Activated CD4-positive, CD25-positive, alpha-beta regulatory T cell treated with anti-CD3 and anti-CD28 coated beads, Interleukin-2, amount 50 U/mL, for 24 hours (primary cell): Measurements from ENCODE around the gene VAC14.

Source experiments
- ATAC-seq, 2 donors: fragments of 150-1000 bp; cut with Tn5 transposase; one replicate each; pipeline ENCODE4 v1.10.0; 2021; ENCODE audit warnings: mild to moderate bottlenecking in 1 of 2, moderate library complexity in 1 of 2

The VAC14 gene

DNA sequence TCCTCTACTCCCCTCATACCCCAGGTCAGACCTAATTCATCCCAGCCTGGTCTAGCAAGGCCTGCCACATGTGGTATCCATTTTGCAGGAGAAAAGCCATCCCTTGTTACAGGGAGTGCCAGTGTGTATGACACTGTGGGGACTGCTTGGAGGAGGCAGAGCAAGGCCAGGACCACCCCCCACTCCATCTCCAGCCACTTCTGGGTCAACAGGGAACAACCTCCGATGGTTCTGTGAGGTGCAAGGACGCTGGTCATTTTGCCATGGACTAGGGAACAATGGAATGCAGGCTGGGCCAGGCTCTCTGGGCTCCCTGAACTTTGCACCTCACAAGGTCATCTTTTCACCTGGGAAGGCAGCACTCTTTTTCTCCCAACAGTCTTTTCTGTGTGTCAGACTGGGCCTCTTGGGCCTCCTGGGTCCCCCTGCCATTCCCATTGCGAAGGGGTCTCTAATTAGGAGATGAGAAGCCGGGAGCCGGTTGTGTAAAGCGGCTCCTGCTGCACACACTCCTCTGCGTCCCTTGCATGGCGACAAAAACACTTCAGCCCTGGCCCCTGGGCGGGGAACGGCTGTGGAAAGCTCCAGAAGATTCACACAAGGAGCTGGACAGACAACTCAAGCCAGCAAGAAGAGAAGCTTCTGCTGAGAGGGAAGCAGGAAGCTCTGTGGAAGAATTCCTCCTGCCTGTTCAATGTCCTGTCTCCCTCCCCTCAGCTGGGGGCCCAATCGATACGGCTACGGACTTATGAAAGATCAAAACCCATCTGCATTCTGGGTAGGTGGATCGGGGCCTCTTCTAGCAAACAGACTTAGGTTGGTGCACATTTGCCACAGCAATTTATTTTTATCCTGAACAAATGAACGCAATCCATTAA lies 76.6 kb downstream of the VAC14 start:
- ATAC-seq = no peak

DNA sequence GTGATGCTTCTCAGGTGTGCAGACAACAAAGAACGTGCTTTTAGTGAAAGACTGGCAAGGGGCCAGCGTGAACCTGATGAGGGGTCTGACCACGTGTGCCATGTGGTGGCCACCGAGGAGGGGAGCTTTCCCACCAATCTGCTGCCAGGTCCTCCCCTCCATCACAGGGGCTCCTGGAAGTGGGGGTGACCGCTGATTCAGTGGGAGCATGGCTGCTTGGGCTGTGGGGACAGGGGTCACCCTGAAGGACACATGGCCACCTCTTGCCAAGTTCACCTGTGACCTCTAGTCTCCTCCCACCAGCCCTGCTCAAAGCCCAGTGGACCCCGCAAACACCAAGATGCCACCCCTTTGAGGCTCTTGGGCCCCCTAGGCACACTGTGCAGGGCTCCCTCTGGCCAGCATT lies 77.2 kb downstream of the VAC14 start:
- ATAC-seq = no peak

DNA sequence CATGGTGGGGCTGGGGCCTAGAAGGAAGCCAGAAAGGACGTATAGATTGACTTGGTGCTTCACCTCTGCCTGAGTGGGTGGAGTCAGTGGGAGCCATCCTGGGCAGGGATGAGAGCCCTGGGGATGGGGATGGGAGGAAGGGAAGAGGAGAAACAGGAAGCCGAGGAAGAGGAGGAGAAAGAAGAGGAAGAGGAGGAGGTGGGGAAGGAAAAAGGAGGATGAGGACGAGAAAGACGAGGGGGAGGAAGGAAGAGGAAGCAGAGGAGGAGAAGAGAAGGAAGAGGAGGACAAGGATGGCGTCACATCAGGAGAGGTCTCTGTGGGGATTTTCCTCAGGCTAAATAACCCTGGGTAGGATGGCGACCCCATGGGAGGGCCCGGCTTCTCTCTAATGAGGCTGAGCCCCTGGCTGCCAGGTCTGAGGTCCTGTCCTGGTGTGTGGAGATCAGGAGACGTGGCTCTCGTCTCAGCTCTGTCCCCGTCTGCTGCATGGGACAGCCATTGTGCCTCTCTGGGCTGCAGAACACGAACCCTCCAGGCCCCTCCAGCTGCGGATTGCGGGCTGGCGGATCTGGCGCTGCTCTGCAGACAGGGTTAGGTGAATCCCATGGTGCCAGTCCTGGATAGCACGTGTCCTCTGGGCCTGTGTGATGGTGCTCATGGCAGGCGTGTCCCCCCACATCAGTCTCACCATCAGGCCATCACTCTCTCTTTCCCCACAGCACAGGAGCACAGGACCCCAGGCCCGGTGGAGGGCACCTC lies 79.6 kb downstream of the VAC14 start:
- no peak for ATAC-seq

DNA sequence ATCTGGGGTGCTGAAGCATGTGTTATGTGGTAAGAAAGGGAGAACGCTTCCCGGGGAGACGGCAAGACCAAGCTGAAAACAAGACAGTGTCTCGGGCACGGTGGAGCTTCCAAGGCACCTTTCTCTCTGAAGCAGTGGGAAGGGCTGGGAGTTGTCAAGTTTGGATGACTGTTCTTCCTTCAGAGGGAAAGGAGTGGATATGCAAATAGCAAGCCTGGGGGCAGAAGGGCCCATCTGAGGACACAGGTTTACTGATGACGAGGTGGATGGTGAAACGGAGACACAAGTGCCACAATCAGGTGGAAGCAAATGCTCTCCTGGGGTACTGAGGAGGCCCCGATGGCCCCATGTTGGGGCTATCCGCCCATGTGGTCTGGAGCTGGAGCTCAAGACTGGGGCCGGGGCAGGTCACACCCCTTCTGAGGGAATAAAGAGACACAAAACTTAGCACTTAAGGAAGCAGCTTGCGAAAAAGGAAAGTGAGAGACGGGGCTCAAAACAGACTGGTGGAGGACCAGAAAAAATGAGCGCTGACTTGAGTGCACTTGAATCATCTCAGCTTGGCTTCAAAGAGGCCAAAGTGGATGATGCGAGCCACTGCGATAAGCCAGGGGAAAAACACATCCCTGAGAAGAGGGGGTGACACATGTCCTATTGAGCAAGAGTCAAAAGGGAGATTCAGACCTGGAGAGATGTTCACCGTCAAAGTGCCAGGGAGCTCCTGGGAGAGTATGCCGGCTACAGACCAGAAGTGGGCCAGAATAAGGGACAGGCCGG lies 80.3 kb downstream of the VAC14 start:
- ATAC-seq = no peak

DNA sequence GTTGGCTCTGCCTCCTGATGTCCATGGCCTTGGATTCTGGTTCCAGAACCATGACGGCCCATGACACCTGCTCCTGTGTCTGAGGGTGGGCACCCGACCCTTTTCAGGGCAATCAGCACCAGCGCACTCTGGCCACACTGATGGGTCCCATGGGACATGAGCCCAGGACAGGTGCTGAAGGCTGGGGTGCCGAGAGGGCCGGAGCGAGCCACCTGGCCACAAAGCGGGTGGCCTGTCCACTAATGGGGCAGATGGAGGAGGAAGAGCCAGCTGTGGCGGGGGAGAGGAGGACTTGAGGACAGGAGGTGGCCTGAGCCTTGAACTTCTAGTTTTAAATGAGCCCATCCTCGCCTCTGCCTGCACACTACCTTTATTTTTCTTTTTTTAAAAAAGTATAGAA lies 83.9 kb downstream of the VAC14 start:
- no peak for ATAC-seq

GRCh38 chr16:70715860-70716357 lies 85.0 kb downstream of the VAC14 start:
- ATAC-seq = no peak

DNA sequence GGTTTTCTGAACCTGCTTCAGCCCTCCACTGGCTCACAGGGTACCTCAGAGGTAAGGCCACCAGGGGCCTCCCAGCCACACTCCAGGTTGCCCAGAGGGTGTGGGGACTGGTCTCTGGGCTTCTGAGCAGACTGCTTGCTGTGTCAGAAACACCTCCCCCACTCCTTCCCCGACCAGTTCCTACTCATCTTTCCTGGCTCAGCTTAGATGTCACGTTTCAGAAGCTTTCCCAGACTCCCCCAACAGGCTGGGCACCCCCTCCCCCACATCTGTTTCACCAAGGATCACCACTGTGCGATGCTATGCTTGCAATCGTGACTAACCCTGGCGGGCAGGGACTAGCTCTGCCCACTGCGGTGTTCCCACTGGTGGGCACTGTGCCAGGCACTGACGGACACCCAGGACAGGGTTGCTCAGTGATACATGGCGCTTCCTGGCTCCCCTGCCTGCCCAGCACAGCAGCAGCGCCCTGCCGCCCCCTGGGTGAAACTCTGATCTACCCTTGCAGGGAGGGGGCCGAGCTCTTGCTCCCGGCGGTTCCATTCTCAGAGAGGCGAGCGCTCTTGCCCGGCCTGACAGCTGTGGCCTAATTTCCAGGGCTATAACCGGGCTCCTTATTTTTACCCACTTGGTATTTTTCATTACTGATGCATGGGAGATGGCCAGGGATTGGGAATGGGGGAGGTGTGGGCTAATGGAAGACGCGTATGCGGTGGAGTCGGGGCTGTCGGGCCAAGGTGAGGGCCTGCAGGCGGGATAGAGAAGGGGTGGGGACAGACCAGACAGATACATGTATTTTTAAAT lies 85.7 kb downstream of the VAC14 start:
- no peak for ATAC-seq

DNA sequence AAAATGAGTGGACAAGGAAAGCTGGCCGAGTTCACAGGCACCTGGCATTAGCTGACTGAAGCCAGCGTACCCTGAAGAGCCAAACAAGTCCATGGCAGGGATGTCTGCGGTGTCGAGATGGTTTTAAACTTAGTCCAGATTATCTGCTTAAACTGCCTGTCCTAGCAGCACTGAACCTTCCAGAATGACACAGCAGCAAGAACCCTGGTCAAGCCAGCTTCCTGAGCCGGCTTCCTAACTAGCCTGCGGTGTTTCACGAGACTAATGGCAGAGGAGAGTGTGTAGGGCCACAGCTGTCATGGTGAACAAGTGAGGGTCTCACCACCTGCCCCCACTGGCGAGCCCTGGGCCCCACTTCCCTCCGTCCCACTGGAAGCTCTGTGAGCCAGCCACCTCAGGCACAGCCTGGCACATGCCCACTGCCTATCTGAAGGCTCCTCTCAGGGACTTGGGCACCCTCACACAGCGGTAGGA lies 86.3 kb downstream of the VAC14 start:
- ATAC-seq = no peak

- ATAC-seq = no peak
Measured at GRCh38 chr16:70713824-70714223, 87.1 kb downstream of the VAC14 start.

DNA sequence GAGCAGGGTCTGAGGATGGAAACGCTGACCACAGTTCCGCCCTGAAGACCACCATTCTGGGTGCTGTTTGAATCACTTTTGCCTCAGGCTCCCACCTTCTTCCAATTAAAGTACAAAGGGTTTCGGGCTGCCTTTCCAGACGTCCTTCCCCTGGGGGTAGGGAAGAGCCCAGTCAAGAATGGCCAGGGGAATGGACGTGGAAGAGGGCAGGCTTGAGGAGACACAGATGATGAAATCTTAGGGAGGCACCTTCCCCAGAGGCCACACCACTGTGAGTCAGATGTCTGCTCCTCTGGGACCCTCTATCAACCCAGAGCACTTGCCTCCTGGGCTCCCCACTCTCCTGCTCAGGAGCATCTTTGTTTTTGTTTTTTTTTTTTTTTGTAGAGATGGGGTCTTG lies 87.6 kb downstream of the VAC14 start:
- no peak for ATAC-seq

GRCh38 chr16:70712942-70713341 lies 88.0 kb downstream of the VAC14 start:
- no peak for ATAC-seq

GRCh38 chr16:70712359-70712758 lies 88.6 kb downstream of the VAC14 start:
- no peak for ATAC-seq

- ATAC-seq = no peak
Measured at GRCh38 chr16:70711211-70712031, 89.5 kb downstream of the VAC14 start.

DNA sequence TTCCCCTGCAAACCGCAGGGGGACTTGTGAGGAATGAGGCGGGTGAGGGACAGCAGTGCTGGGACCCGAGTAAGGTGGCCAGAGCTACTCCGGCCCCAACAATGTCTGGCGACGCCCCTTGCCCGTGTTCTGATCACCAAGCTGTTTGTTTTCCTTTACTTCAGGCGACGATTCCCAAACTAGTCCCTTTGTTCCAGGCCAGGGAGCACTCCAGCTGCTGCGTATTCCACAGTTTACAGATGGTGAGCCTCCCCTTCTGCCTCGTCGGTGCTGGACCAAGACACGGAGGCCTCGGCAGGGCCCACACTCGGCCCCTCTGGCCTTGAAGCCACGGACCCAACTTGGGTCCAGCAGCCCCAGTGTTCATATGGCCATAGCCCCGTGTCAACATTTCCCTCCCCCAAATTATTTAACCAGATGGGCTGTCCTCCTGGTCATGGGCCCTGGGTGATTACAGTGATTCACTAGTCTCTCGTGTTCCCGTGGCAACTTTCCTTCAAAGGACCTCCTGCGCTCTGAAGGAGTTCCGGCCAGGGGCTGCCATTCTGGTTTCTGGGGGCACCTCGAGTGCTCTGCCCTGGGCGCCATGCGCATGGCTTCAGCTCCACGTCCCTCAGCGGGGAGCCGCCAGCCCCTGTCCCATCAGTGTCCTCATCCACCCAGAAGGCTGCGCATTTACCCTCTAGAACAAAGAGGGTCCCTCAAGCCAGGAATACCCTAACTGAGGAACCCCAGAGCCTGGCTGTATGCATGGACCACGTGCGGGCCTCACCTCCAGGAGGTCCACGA lies 90.3 kb downstream of the VAC14 start:
- no peak for ATAC-seq

DNA sequence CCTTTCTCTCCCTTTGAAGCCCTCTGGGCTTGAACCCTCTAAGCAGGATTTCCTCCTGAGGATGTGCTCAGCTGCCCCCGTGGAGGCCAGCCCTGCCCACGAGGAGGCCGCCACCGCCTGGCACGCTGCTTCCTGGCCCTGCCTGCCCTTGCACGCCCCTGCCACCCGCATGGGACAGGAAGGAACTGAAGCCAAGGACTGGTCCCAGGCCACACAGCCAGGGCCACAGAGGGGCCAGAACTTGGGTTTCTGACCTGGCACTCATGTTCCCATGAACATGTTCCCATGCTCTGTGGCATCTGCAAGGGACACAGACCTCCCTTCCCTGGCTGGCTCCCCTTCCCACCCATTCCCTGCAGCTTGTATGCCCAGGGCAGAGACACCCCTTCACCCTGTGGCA lies 91.0 kb downstream of the VAC14 start:
- ATAC-seq = no peak

DNA sequence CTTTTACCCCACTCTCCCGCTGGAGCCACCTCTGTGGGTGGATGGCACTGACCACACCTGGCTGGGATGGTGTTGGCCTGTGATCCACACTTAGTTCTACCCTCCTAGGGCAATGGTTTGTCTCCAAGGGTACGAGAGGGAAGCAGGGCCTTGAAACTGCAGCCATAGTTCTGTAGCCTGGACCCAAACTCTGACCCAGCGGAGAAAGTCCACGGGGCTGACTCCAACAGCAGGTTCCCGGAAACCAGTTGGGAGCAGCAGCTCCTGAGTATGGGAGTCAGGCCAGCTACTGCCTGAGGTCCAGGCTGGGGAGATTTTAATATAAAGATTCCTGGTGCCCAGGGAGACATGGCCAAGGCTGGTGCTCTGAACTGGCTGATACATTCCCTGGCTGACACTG lies 91.5 kb downstream of the VAC14 start:
- ATAC-seq = no peak

GRCh38 chr16:70708366-70709246 lies 92.4 kb downstream of the VAC14 start:
- ATAC-seq = no peak

DNA sequence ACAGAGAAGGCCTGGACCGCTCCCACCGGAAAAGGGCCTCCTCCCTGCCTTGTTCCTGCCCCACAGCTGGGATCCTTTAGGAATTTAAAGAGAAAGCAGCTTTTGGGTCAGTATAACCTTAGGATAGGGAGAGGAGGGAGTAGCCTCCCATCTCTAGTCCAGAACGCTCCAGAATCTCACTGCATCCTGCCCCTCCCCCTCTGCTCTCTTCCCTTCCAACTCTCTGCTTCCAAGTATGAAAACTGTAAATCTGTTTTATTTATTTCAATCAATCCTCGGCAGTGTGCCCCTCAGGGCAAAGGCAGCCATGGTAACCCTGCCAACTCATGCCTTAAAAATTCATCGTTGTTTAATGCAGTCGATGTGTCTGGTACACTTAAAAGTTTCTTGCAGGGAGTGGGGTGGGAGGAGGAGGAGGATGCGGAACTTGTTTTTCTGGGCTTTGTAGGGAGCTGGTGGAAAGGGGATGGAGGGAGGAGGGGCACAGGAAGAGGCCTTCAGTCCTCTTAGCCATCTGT lies 94.0 kb downstream of the VAC14 start:
- ATAC-seq = no peak

DNA sequence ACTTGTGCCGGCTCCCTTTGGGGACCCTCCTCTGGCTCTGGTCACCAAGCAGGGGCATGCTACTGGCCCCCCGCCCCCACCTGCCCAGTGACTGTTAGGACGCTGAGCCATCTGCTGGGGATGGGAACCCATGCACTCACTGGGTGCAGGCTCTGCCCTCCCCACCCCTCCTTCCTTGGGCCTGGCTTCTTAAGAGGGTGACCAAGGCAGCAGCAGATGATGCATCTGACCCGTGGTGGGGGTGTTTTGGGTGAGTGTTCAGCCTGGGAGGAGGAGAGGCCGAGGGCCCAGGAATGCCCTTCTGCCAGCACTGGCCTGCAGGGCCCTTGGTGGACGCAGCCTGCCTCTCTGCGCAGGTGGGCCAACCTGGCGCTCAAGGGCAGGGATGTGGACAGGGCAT lies 95.9 kb downstream of the VAC14 start:
- no peak for ATAC-seq
